GM18505 (cell line): ENCODE results near the gene CYTH3.

ENCODE experiments used
- ATAC-seq: cut with Tn5 transposase; IDR thresholded peaks from one replicate; pipeline ENCODE4 v1.9.1; 2021; ENCODE audit not compliant: unreplicated experiment
- POLR2A ChIP-seq: IDR thresholded peaks from 4 replicates; pipeline ENCODE4 v1.6.1; 2011; ENCODE audit warnings: borderline replicate concordance; ENCODE audit not compliant: insufficient read depth, insufficient read length; ENCODE audit errors: extremely low read depth

Gene CYTH3

DNA sequence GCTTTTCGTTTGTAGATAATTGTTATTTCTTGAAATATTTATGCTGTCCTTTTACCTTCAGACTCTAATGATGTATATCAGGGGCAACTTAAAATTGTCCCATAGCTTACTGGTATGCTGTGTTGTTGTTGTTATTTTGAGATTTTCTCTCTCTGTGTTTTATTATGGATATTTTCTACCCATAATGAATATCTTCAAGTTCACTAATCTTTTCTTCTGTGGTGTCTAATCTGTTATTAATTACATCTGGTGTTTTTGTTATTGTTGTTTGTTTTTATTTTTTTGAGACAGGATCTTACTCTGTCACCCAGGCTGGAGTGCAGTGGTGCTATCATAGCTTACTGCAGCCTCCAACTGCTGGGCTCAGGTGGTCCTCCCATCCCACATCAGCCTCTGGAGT, 139.2 kb downstream of the CYTH3 start:
- TF ChIP-seq POLR2A: no peak
- no peak for ATAC-seq

DNA sequence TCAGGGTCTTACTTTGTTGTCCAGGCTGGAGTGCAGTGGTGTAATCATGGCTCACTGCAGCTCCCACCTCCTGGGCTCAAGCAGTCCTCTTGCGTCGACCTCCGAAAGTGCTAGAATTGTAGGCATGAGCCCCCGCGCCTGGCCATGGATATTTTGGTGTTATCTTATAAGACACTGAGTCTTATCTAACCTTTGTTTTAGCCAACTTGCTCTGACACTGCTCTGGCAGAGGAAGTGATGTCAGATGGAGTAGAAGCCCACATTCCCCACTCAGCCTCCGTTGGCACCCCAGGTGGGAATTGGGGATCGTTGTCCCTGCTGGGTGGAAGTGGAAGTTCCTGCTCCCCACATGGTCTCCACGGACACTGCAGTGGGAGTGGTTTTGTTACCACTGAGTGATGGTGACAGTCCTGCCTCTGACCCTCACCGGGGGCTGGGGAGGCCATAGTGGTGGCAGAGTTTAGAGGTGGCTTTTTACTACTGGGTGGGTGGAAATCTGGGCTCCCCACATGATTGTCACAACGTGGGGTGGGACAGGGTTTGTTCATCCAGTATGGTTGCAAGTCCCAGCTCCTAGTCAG, 142.3 kb downstream of the CYTH3 start:
- TF ChIP-seq POLR2A: no peak
- ATAC-seq: no peak

DNA sequence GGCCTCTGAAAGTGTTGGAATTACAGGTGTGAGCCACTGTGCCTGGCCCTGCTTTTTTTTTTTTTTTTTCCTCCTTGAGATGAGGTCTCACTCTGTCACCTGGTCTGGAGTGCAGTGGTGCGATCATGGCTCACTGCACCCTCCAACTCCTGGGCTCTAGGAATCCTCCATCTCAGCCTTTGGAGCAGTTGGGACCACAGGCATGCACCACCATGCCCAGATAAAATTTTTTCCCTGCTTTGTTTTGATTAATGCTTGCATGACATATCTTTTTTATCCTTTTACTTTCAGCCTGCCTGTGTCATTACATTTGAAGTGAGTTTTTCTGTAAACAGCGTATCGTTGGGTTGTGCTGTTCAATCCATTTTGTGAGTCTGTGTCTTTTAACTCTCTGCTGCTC, 144.2 kb downstream of the CYTH3 start:
- no peak for TF ChIP-seq POLR2A
- no peak for ATAC-seq

DNA sequence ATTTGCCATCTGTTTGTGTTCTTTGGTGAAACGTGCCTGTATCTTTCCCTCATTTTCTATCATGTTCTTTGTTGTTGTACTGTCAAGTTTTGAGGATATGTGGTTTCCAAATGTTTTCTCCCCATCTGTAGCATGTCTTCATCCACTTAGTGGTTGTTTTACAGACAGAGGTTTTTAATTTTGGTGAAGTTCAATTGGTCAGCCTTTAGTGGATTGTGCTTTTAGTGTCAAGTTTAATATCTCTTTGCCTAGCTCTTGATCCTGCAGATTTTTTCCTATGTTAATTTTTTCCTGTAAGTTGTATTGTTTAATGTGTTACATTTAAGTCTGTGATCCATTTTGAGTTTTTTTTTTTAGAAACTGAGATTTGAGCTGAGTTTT, 145.3 kb downstream of the CYTH3 start:
- no peak for TF ChIP-seq POLR2A
- no peak for ATAC-seq

DNA sequence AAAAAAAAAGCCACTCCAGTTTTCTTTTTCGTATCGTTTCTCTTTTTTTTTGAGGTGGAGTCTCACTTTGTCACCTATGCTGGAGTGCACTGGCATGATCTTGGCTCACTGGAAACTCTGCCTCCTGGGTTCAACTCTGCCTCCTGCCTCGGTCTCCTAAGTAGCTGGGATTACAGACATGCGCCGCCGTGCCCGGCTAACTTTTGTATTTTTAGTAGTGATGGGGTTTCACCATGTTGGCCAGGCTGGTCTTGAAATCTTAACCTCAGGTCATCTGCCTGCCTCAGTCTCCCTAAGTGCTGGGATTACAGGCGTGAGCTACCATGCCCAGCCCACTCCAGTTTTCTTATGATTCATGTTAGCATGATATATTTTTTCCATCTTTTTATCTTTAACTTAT, 148.6 kb downstream of the CYTH3 start:
- no peak for TF ChIP-seq POLR2A

DNA sequence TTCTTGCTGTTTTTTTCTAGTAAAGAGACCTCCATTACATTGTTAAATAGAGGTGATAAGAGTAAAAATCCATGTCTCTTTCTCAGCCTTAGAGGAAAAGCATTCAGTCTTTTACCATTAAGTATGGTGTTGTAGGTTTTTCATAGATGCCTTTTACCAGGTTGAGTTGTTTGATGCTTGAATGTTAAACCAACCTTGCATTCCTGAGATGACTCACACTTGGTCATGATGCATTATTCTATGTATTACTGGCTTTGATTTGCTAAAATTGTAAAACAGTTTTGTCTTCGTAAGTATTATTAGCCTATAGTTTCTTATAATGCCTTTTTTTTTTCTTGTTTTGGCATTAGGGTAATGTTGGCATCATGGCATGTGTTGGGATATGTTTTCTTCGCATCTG, 151.3 kb downstream of the CYTH3 start:
- TF ChIP-seq POLR2A: no peak
- no peak for ATAC-seq

More for the DNA sequence above, 148.6 kb downstream of the CYTH3 start:
- no peak for ATAC-seq

DNA sequence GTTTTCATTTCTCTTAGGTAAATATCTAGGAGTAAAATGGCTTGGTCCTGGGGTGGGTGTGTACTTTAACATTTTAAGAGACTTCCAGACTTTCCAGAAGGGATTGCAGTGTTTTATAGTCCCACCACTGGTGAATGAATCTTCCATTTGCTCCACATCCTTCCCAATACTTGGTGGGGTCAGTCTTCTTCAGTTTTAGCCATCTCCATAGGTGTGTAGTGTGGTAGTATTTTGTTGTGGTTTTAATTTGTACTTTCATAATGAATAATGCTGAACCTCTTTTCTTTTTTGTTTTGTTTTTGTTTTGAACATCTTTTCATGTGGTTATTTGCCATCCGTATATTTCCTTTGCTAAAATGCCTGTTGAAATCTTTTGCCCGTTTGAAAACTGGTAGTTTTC, 154.9 kb downstream of the CYTH3 start:
- no peak for TF ChIP-seq POLR2A
- ATAC-seq: no peak

DNA sequence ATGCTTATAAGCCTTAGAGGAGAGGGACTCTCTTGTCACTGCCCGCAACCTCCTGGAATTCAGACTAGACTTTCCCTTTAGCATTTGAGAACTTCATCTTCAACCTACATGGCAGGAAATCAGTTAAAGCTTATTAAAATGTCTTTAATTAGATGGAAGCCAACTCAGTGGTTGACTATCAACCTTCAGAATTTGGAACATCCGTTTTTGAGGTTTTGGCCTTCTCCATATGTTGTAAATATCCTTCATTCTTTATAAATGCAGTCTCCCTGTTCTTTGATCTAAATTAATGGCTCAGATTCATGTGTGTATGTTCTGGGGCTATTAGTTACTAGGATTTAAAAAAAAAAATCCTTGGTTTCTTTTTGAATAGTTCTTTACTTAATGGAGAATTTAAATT, 156.2 kb downstream of the CYTH3 start:
- no peak for ATAC-seq
- TF ChIP-seq POLR2A: no peak
